SK-N-SH treated with all-trans-retinoic acid at 6 μM for 48 hours (cell line): ENCODE data around the gene FRMD1.

Source experiments
- ATAC-seq: fragments of 200-7000 bp; cut with Tn5 transposase; 3 replicates; pipeline ENCODE4 v1.9.1; 2020; ENCODE audit warnings: mild to moderate bottlenecking, moderate library complexity
- ARNTL ChIP-seq: fragments of 450-650 bp; formaldehyde crosslinking; IDR thresholded peaks from 2 replicates; pipeline ENCODE4 v1.5.0; 2020; ENCODE audit warnings: low read depth, mild to moderate bottlenecking, moderate library complexity, borderline replicate concordance
- BACH2 ChIP-seq: fragments of 250-450 bp; sonication (Bioruptor Pico); IDR thresholded peaks from 2 replicates; pipeline ENCODE4 v1.9.0; 2021; ENCODE audit warnings: mild to moderate bottlenecking, borderline replicate concordance
- CSDC2 ChIP-seq: fragments of 250-450 bp; sonication (Bioruptor Pico); IDR thresholded peaks from 2 replicates; pipeline ENCODE4 v1.5.0; 2020; ENCODE audit warnings: mild to moderate bottlenecking, moderate library complexity
- ESRRG ChIP-seq: fragments of 250-450 bp; sonication (Bioruptor Pico); IDR thresholded peaks from 2 replicates; pipeline ENCODE4 v1.6.1; 2021; ENCODE audit warnings: mild to moderate bottlenecking
- OSR1 ChIP-seq: fragments of 250-450 bp; sonication (Bioruptor Pico); IDR thresholded peaks from 2 replicates; pipeline ENCODE4 v1.8.0; 2022; ENCODE audit warnings: moderate library complexity, mild to moderate bottlenecking, inconsistent platforms
- PPARA ChIP-seq: fragments of 250-450 bp; sonication (Bioruptor Pico); IDR thresholded peaks from 2 replicates; pipeline ENCODE4 v1.5.0; 2020; ENCODE audit warnings: mild to moderate bottlenecking, borderline replicate concordance
- RARB ChIP-seq: fragments of 250-450 bp; sonication (Bioruptor Pico); IDR thresholded peaks from 2 replicates; pipeline ENCODE4 v1.8.0; 2021; ENCODE audit warnings: mild to moderate bottlenecking, moderate library complexity
- SNAI2 ChIP-seq: fragments of 250-450 bp; sonication (Bioruptor Pico); IDR thresholded peaks from 2 replicates; pipeline ENCODE4 v1.5.0; 2020; ENCODE audit warnings: mild to moderate bottlenecking, moderate library complexity
- TCF4 ChIP-seq: fragments of 250-450 bp; sonication (Bioruptor Pico); IDR thresholded peaks from 2 replicates; pipeline ENCODE4 v1.8.0; 2021; ENCODE audit warnings: mild to moderate bottlenecking, moderate library complexity, borderline replicate concordance
- TOX ChIP-seq: fragments of 250-450 bp; sonication (Bioruptor Pico); IDR thresholded peaks from 2 replicates; pipeline ENCODE4 v1.8.0; 2021; ENCODE audit warnings: mild to moderate bottlenecking, moderate library complexity, borderline replicate concordance
- ZFP3 ChIP-seq: fragments of 250-450 bp; sonication (Bioruptor Pico); IDR thresholded peaks from 2 replicates; pipeline ENCODE4 v1.5.0; 2020; ENCODE audit warnings: mild to moderate bottlenecking, moderate library complexity
- ZFP30 ChIP-seq: fragments of 450-650 bp; formaldehyde crosslinking; IDR thresholded peaks from 2 replicates; pipeline ENCODE4 v1.5.0; 2022; ENCODE audit warnings: mild to moderate bottlenecking, moderate library complexity
- ZNF70 ChIP-seq: fragments of 450-650 bp; formaldehyde crosslinking; IDR thresholded peaks from 2 replicates; pipeline ENCODE4 v1.5.0; 2020; ENCODE audit warnings: mild to moderate bottlenecking, moderate library complexity
- ZNF8 ChIP-seq: fragments of 450-650 bp; formaldehyde crosslinking; IDR thresholded peaks from 2 replicates; pipeline ENCODE4 v1.5.0; 2020; ENCODE audit warnings: mild to moderate bottlenecking, moderate library complexity
- TF ChIP-seq, protein P1 (sequence below): fragments of 250-450 bp; sonication (Bioruptor Pico); IDR thresholded peaks from 2 replicates; pipeline ENCODE4 v1.5.0; 2020; ENCODE audit warnings: mild to moderate bottlenecking, moderate library complexity
- TF ChIP-seq, protein P2 (sequence below): fragments of 250-450 bp; sonication (Bioruptor Pico); IDR thresholded peaks from 2 replicates; pipeline ENCODE4 v1.5.1; 2020; ENCODE audit warnings: low read depth, mild to moderate bottlenecking, moderate library complexity
- TF ChIP-seq, protein P3 (sequence below): fragments of 250-450 bp; sonication (Bioruptor Pico); IDR thresholded peaks from 2 replicates; pipeline ENCODE4 v1.8.0; 2020; ENCODE audit warnings: mild to moderate bottlenecking, moderate library complexity, borderline replicate concordance
- TF ChIP-seq, protein P4 (sequence below): fragments of 250-450 bp; sonication (Bioruptor Pico); IDR thresholded peaks from 2 replicates; pipeline ENCODE4 v1.5.1; 2021; ENCODE audit warnings: mild to moderate bottlenecking, moderate library complexity
- TF ChIP-seq, protein P5 (sequence below): fragments of 250-450 bp; sonication (Bioruptor Pico); IDR thresholded peaks from 2 replicates; pipeline ENCODE4 v1.8.0; 2021; ENCODE audit warnings: low read depth, mild to moderate bottlenecking, moderate library complexity, borderline replicate concordance

FRMD1 gene

DNA sequence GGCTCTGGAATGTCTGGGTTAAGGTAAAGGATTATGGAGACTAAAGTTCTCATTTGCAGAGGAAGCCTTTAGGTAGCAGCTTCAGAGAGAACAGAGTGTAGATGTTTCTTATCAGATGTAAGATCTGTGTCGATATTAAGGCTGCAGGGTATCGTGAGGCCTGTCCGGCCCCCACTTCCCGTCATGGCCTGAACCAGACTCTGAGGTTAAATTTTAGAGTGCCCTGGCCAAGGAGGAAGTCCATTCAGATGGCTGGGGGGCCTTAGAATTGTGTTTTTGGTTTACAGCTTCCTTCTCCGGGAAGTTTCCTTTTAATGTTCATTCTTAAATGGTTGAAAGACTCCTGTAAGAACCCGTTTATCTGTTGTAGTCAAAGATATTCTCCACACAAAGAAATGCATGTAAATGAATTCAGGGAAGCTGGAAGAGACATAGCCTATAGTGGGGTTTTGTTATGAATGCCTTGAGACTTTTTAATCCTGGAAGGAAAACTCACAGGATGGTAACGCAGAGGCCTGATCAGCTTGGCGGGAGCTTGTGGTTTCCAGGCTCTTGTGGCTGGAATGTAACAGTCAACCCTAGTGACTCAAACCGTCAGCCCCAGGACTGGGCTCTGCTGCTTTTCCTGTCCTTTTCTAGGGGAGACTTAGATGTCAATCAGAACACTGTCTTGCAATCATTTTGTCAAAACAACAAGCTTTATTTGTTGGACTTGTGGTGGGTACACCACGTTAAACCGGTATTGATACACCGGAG is 46.8 kb downstream of the FRMD1 start:
- ATAC-seq = peak; percentile 75
- TF ChIP-seq, protein P1, sequence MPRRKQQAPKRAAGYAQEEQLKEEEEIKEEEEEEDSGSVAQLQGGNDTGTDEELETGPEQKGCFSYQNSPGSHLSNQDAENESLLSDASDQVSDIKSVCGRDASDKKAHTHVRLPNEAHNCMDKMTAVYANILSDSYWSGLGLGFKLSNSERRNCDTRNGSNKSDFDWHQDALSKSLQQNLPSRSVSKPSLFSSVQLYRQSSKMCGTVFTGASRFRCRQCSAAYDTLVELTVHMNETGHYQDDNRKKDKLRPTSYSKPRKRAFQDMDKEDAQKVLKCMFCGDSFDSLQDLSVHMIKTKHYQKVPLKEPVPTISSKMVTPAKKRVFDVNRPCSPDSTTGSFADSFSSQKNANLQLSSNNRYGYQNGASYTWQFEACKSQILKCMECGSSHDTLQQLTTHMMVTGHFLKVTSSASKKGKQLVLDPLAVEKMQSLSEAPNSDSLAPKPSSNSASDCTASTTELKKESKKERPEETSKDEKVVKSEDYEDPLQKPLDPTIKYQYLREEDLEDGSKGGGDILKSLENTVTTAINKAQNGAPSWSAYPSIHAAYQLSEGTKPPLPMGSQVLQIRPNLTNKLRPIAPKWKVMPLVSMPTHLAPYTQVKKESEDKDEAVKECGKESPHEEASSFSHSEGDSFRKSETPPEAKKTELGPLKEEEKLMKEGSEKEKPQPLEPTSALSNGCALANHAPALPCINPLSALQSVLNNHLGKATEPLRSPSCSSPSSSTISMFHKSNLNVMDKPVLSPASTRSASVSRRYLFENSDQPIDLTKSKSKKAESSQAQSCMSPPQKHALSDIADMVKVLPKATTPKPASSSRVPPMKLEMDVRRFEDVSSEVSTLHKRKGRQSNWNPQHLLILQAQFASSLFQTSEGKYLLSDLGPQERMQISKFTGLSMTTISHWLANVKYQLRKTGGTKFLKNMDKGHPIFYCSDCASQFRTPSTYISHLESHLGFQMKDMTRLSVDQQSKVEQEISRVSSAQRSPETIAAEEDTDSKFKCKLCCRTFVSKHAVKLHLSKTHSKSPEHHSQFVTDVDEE (CRISPR knock-in tag) = no peak
- TF ChIP-seq TOX (CRISPR knock-in tag) = no peak
- no peak for TF ChIP-seq RARB
- no peak for TF ChIP-seq PPARA (CRISPR knock-in tag)
- TF ChIP-seq, protein P2, sequence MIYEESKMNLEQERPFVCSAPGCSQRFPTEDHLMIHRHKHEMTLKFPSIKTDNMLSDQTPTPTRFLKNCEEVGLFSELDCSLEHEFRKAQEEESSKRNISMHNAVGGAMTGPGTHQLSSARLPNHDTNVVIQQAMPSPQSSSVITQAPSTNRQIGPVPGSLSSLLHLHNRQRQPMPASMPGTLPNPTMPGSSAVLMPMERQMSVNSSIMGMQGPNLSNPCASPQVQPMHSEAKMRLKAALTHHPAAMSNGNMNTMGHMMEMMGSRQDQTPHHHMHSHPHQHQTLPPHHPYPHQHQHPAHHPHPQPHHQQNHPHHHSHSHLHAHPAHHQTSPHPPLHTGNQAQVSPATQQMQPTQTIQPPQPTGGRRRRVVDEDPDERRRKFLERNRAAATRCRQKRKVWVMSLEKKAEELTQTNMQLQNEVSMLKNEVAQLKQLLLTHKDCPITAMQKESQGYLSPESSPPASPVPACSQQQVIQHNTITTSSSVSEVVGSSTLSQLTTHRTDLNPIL = no peak
- TF ChIP-seq, protein P3, sequence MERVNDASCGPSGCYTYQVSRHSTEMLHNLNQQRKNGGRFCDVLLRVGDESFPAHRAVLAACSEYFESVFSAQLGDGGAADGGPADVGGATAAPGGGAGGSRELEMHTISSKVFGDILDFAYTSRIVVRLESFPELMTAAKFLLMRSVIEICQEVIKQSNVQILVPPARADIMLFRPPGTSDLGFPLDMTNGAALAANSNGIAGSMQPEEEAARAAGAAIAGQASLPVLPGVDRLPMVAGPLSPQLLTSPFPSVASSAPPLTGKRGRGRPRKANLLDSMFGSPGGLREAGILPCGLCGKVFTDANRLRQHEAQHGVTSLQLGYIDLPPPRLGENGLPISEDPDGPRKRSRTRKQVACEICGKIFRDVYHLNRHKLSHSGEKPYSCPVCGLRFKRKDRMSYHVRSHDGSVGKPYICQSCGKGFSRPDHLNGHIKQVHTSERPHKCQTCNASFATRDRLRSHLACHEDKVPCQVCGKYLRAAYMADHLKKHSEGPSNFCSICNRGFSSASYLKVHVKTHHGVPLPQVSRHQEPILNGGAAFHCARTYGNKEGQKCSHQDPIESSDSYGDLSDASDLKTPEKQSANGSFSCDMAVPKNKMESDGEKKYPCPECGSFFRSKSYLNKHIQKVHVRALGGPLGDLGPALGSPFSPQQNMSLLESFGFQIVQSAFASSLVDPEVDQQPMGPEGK (CRISPR knock-in tag) = no peak
- TF ChIP-seq CSDC2 (CRISPR knock-in tag) = no peak
- TF ChIP-seq, protein P4, sequence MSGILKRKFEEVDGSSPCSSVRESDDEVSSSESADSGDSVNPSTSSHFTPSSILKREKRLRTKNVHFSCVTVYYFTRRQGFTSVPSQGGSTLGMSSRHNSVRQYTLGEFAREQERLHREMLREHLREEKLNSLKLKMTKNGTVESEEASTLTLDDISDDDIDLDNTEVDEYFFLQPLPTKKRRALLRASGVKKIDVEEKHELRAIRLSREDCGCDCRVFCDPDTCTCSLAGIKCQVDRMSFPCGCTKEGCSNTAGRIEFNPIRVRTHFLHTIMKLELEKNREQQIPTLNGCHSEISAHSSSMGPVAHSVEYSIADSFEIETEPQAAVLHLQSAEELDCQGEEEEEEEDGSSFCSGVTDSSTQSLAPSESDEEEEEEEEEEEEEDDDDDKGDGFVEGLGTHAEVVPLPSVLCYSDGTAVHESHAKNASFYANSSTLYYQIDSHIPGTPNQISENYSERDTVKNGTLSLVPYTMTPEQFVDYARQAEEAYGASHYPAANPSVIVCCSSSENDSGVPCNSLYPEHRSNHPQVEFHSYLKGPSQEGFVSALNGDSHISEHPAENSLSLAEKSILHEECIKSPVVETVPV (CRISPR knock-in tag) = no peak
- TF ChIP-seq ESRRG (CRISPR knock-in tag) = no peak
- no peak for TF ChIP-seq ZFP30 (CRISPR knock-in tag)
- no peak for TF ChIP-seq ZNF70
- no peak for TF ChIP-seq ZNF8 (CRISPR knock-in tag)
- TF ChIP-seq OSR1 = no peak
- TF ChIP-seq BACH2 = no peak
- TF ChIP-seq SNAI2 (CRISPR knock-in tag) = no peak

DNA sequence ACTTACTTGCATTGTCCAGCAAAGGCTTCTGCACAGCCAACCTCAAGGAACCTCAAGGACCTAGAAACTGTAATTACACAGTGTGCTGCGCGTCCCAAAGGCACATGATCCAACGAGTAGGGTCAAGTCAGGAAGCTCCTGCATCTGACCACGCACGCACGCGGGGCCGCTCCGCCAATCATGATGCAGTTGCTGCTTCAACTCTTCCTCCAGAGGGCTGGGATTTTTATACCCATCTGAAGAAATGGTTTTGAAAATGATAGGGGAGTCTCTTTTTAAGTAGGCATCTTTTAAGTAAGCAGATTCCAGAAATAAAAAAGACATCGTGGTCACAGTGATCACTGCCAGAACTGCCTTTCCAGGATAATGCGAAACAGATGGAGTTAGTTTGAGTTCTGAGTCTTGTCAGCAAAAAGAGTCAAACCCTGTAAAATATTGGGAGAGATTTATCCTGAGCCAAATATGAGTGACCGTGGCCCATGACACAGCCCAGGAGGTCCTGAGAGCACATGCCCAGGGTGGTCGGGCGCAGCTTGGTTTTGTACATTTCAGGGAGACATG is 47.5 kb downstream of the FRMD1 start:
- ATAC-seq = peak; percentile 25; the same call in 1 of the 3 replicates
- TF ChIP-seq ARNTL (CRISPR knock-in tag) = no peak
- TF ChIP-seq, protein P3 (CRISPR knock-in tag) = no peak
- no peak for TF ChIP-seq PPARA (CRISPR knock-in tag)
- TF ChIP-seq BACH2 = no peak
- TF ChIP-seq, protein P4 (CRISPR knock-in tag) = no peak
- TF ChIP-seq, protein P5, sequence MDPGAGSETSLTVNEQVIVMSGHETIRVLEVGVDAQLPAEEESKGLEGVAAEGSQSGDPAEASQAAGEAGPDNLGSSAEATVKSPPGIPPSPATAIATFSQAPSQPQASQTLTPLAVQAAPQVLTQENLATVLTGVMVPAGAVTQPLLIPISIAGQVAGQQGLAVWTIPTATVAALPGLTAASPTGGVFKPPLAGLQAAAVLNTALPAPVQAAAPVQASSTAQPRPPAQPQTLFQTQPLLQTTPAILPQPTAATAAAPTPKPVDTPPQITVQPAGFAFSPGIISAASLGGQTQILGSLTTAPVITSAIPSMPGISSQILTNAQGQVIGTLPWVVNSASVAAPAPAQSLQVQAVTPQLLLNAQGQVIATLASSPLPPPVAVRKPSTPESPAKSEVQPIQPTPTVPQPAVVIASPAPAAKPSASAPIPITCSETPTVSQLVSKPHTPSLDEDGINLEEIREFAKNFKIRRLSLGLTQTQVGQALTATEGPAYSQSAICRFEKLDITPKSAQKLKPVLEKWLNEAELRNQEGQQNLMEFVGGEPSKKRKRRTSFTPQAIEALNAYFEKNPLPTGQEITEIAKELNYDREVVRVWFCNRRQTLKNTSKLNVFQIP = no peak
- TF ChIP-seq ZFP3 (CRISPR knock-in tag) = no peak
- no peak for TF ChIP-seq TCF4 (CRISPR knock-in tag)
- TF ChIP-seq TOX (CRISPR knock-in tag) = no peak
- no peak for TF ChIP-seq ESRRG (CRISPR knock-in tag)
- TF ChIP-seq ZFP30 (CRISPR knock-in tag) = no peak
- no peak for TF ChIP-seq ZNF70
- TF ChIP-seq, protein P1 (CRISPR knock-in tag) = no peak
- no peak for TF ChIP-seq RARB
